HG03432 (cell line): ENCODE results near the gene CEP120.

Experiments
- ATAC-seq: cut with Tn5 transposase; IDR thresholded peaks from one replicate; pipeline ENCODE4 v1.9.1; 2021; ENCODE audit warnings: mild to moderate bottlenecking, moderate library complexity; ENCODE audit not compliant: unreplicated experiment

CEP120 gene

DNA sequence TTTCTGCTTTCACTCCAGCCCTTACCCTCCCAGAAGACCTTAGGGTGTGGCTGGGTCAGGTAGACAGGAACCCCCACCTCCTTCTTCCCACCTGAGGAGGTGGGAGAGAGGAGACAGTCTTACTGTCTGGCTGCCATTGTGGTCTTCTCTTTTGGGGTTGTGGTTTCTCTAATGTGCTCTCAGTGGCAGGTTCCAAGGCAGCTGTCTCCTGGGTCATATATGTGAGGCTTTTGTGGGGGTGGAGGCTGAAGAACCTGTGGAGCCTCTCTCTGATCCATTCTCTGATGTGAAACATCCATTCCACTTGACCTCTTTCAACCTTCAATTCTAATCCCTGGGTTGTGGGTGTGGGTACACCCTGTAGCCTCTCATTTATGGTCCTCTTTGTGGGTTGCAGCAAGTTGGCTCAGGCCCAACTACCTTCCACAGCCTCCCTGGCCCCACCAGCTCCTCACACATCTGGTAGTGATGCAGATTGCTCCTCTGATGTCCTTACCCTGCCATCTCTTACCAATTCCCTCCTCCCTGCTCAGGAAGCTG, 118.4 kb downstream of the CEP120 start:
- ATAC-seq, result no peak

- no peak for ATAC-seq
These were observed 119.4 kb downstream of the CEP120 start for GRCh38 chr5:123303802-123304201.

DNA sequence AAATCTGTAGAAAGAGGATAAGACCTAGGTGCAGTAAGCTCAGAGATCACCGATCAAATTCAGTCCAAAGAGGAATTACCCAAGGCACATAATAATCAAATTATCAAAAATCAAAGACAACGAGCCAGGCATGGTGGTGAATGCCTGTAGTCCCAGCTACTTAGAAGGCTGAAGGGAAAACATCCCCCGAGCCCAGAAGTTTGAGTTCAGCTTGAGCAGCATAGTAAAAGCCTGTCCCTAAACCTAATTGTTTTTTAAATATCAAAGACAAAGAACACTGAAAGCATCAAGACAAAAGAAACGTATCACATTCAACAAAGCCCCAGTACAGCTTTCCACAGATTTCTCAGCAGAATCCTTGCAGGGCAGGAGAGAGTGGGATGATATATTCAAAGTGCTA, 122.9 kb downstream of the CEP120 start:
- ATAC-seq, result no peak

GRCh38 chr5:123299136-123299535, 124.1 kb downstream of the CEP120 start:
- ATAC-seq, result no peak

DNA sequence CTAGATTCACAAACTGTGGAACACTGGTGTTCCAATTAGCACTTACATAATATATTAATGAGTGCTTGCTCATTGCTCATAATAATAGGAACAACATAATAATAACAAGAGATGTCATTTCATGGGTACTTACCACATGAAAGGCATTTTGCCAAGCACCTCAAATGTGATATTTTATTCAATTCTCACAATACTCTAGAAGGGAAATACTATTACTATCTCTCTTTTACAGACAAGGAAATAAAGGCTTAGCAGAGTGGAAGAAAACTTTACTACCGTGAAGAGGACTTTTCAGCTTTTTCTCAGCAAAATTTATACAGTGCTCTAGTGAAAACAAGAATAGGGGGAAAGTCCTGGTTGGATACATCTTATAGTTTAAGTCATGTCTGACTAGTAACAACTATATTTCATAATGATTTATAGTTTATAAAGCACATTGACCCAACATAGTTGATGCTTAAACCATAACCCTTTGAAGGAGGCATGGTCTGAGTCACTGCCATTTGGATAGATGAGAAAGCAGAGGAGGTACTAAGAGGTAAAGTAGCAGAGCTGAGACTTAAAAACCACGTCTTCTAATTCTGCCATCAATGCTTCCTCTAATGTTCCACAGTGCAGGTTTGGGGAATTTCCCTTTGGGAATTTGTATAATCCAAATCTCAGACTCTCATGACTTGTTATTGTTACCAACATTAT, 124.7 kb downstream of the CEP120 start:
- no peak for ATAC-seq

DNA sequence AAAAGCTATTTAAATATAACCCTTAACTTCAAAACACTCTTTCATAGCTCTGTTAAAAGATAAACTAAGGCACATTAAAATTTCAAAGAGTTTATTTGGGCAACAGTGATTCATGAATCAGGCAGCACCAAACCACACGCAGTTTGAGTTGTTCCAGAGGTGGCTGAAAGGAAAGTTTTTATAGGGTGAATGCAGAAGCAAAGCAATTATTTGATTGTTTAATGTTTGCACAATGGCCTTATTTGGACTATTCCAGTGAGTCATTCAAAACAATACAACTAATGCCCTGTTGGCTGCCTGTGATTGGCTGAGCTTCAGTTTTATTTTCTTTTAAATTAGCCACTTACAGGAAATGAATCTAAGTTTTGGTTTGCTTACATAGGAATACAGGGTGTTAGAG, 125.3 kb downstream of the CEP120 start:
- no peak for ATAC-seq

- ATAC-seq, result no peak
These were observed 125.9 kb downstream of the CEP120 start for GRCh38 chr5:123297198-123297831.
